ENCODE results near the gene OR51B2. TPM values are rescaled to one million over a fixed set of nuclear protein-coding genes. Genes with fewer than 3 reads are reported as not detected.

Gene OR51B2, protein sequence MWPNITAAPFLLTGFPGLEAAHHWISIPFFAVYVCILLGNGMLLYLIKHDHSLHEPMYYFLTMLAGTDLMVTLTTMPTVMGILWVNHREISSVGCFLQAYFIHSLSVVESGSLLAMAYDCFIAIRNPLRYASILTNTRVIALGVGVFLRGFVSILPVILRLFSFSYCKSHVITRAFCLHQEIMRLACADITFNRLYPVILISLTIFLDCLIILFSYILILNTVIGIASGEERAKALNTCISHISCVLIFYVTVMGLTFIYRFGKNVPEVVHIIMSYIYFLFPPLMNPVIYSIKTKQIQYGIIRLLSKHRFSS
- total RNA-seq (not detected), polyA plus RNA-seq (not detected)
- long read RNA-seq, donor 1 = 0 reads
- long read RNA-seq, donor 2 = 0 reads

DNA sequence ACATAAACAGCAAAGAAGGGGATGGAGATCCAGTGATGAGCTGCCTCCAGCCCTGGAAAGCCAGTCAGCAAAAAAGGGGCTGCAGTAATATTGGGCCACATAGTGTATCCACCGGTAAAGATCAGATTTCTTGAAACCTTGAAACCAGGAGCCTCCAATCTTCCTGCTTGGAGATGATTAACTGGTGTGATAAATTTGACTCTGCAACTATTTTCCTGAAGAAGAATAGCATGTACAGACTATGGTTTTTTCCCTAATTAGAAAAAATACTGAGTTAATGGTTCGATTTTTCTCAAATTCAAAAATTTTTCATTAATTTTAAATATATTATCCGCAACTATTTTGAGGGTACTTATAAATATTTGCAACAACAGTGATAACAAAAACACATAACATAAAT is at the start of gene OR51B2:
Gene OR51B2, minus strand, starts transcription at position 101 of the 400 bp plus-strand sequence. Its CDS starts 0 bp downstream, at position 101.
- H3K4me1 ChIP-seq = no peaks in the 10 kb centered on the region
- H3K4me3 ChIP-seq = no peak within 1 kb of the TSS
- intact Hi-C loops (cut with DNase I; ENCODE audit: low total_unique reads) = no loop called here
- 68 to 79% (median 73%) methylated on average over 3 of the region's 3 CpGs for WGBS, 5 donors
- H3K36me3 ChIP-seq = no peaks in the 10 kb centered on the region
- H3K9me3 ChIP-seq = no peaks in the 10 kb centered on the region
- TF ChIP-seq POLR2AphosphoS5 (IDR thresholded peaks at IDR 0.05) (no peak), POLR2A (IDR thresholded peaks at IDR 0.05) (no peak)
- TF ChIP-seq, protein P1, sequence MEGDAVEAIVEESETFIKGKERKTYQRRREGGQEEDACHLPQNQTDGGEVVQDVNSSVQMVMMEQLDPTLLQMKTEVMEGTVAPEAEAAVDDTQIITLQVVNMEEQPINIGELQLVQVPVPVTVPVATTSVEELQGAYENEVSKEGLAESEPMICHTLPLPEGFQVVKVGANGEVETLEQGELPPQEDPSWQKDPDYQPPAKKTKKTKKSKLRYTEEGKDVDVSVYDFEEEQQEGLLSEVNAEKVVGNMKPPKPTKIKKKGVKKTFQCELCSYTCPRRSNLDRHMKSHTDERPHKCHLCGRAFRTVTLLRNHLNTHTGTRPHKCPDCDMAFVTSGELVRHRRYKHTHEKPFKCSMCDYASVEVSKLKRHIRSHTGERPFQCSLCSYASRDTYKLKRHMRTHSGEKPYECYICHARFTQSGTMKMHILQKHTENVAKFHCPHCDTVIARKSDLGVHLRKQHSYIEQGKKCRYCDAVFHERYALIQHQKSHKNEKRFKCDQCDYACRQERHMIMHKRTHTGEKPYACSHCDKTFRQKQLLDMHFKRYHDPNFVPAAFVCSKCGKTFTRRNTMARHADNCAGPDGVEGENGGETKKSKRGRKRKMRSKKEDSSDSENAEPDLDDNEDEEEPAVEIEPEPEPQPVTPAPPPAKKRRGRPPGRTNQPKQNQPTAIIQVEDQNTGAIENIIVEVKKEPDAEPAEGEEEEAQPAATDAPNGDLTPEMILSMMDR (IDR thresholded peaks at IDR 0.05 in 8 of 11, conservative IDR thresholded peaks at IDR 0.05 in 3 of 11) = no peak
- no peak within 1 kb of the TSS for H3K27ac ChIP-seq
- DNase-seq = no peak
- no peaks in the 10 kb centered on the region for H3K27me3 ChIP-seq (replicated peaks in 1 of 7)

DNA sequence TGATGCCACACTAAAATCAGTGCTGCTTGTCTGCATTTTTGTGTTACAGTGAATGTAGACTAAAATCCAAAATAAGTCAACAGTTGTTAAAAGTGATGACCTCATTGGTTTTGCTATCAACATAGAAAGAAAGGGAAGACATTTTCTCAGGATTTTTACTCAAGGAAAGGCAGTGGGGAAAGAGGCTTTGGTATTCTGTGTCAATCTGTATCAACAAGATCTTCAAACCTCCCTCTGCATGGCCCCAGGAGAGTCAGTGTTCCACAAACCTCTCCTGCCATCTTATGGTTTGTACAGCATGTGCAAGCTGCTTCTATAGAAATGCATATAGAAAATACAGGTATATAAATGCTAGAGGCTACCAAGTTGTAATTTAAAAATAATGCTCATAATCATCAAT is 45.7 kb upstream of the OR51B2 start:
- no peak for TF ChIP-seq POLR2AphosphoS5 (IDR thresholded peaks at IDR 0.05)
- no peak for TF ChIP-seq POLR2A (IDR thresholded peaks at IDR 0.05)
- TF ChIP-seq, protein P1 (IDR thresholded peaks at IDR 0.05 in 8 of 11, conservative IDR thresholded peaks at IDR 0.05 in 3 of 11) = no peak
- intact Hi-C loops (cut with DNase I; ENCODE audit: low total_unique reads) = no loop called here
- no peak for DNase-seq
- H3K36me3 ChIP-seq = no peaks in the 10 kb centered on the region
- no peak overlapping the region for H3K27ac ChIP-seq
- H3K4me1 ChIP-seq = no peaks in the 10 kb centered on the region
- no peak overlapping the region for H3K4me3 ChIP-seq
- peaks cover 0 to 9% (median 2%) of the 10 kb centered on the region in 8 donors for H3K9me3 ChIP-seq
- no peaks in the 10 kb centered on the region for H3K27me3 ChIP-seq (replicated peaks in 1 of 7)

DNA sequence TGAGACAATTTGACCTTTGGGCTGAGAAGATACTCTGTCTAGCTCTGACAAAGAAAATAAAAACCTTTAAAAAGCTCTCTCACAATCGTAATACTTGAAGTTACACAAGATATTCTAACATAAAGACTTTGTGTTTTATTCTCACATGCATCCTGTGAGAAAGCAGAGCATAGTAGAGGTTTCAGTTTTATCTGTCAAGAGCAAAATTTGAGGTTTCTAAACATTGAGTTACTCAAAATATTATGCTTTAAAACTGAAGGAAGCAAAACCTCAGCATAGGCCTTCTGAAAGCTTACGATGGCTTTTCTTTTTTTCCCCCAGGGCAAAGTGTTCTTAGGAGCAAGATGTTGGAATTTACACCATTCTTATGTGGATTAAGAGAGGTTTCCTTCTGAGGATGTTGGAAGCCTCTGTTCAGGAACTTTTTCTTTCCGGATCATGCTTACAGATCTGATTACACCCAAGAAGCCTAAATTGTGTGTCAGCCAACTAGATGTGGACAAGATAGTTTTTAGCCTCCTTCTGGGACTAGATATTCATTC is 44.5 kb upstream of the OR51B2 start:
- Histone ChIP-seq H3K36me3 (no peaks in the 10 kb centered on the region), H3K4me3 (no peak overlapping the region), H3K27me3 (replicated peaks in 1 of 7) (no peaks in the 10 kb centered on the region), H3K9me3 (peaks cover 0 to 9% (median 2%) of the 10 kb centered on the region in 8 donors), H3K27ac (no peak overlapping the region), H3K4me1 (no peaks in the 10 kb centered on the region)
- intact Hi-C loops (cut with DNase I; ENCODE audit: low total_unique reads) = no loop called here
- DNase-seq = no peak
- 63 to 83% (median 70%) methylated on average over 3 of the region's 3 CpGs for WGBS, 5 donors
- TF ChIP-seq, protein P1 (IDR thresholded peaks at IDR 0.05 in 8 of 11, conservative IDR thresholded peaks at IDR 0.05 in 3 of 11) = no peak
- no peak for TF ChIP-seq POLR2AphosphoS5 (IDR thresholded peaks at IDR 0.05)
- TF ChIP-seq POLR2A (IDR thresholded peaks at IDR 0.05) = no peak

DNA sequence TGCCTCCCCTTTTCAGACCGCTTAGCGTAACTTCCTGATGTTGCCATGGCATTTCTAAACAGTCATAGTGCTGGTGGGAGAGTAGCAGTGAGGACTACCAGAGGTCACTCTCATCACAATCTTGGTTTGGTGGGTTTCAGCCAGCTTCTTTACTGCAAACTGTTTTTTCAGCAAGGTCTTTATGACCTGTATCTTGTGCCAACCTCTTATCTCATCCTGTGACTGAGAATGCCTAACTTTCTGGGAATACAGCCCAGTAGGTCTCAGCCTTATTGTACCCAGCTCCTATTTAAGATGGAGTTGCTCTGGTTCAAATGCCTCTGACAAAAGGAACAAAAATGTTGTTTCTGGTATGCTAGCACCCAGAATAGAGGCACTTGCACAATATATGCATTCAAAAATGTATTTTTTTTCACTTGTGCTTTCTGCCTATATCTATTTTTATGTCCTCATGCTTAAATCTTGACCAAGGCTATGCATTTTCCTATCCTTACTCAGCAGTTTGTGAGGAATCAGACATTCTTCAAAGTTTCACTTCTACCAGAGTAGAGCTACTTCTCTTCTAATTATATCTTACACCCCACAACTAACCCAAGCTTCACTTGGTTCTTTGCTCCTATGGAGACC is 43.5 kb upstream of the OR51B2 start:
- H3K27me3 ChIP-seq (replicated peaks in 1 of 7) = no peaks in the 10 kb centered on the region
- DNase-seq = no peak
- H3K27ac ChIP-seq = no peak overlapping the region
- intact Hi-C loops (cut with DNase I; ENCODE audit: low total_unique reads) = no loop called here
- peaks cover 0 to under 1% (median 0%) of the 10 kb centered on the region in 8 donors for H3K9me3 ChIP-seq
- TF ChIP-seq, protein P1 (IDR thresholded peaks at IDR 0.05 in 8 of 11, conservative IDR thresholded peaks at IDR 0.05 in 3 of 11) = no peak
- TF ChIP-seq POLR2AphosphoS5 (IDR thresholded peaks at IDR 0.05) (no peak), POLR2A (IDR thresholded peaks at IDR 0.05) (no peak)
- H3K4me1 ChIP-seq = no peaks in the 10 kb centered on the region
- no peaks in the 10 kb centered on the region for H3K36me3 ChIP-seq
- H3K4me3 ChIP-seq = no peak overlapping the region
- 47 to 81% (median 76%) methylated on average over 2 of the region's 2 CpGs for WGBS, 5 donors
